CD4-positive, alpha-beta T cell treated with Interleukin-15 for 1 hour (primary cell): ENCODE measurements around the gene CSTF3.
A peak's percentile ranks its signal among the peaks of the same experiment; 100 is the strongest.
"Not testable (repeated sequence)": the region's sequence is repeated elsewhere in the genome, so short reads cannot be mapped to it uniquely, and the experiment has no call there.

ENCODE experiments used
- DNase-seq: peaks from one replicate; pipeline ENCODE4 v3.0.0-alpha.2; 2020

CSTF3 gene

GRCh38 chr11:33072465-33072864 is 88.8 kb downstream of the CSTF3 start:
- no peak for DNase-seq

GRCh38 chr11:33068611-33069340 is 92.5 kb downstream of the CSTF3 start:
- no peak for DNase-seq

GRCh38 chr11:33067294-33067693 is 94.0 kb downstream of the CSTF3 start:
- no peak for DNase-seq

- peak; percentile 68 for DNase-seq
These were observed 95.7 kb downstream of the CSTF3 start for GRCh38 chr11:33065445-33066178.

GRCh38 chr11:33064866-33065265 is 96.4 kb downstream of the CSTF3 start:
- no peak for DNase-seq

- DNase-seq: no peak
These were observed 97.1 kb downstream of the CSTF3 start for GRCh38 chr11:33064033-33064825.

GRCh38 chr11:33063326-33063881 is 97.9 kb downstream of the CSTF3 start:
- DNase-seq: no peak

GRCh38 chr11:33062137-33062536 is 99.1 kb downstream of the CSTF3 start:
- DNase-seq: no peak

GRCh38 chr11:33060271-33060670 is 101.0 kb downstream of the CSTF3 start:
- DNase-seq: no peak

GRCh38 chr11:33059331-33060007 is 101.8 kb downstream of the CSTF3 start:
- no peak for DNase-seq

GRCh38 chr11:33057284-33057683 is 104.0 kb downstream of the CSTF3 start:
- DNase-seq: no peak

GRCh38 chr11:33055375-33055774 is 105.9 kb downstream of the CSTF3 start:
- no peak for DNase-seq

GRCh38 chr11:33052231-33052630 is 109.0 kb downstream of the CSTF3 start:
- DNase-seq: no peak

GRCh38 chr11:33049565-33050408 is 111.5 kb downstream of the CSTF3 start:
- not testable (repeated sequence) for DNase-seq

GRCh38 chr11:33048701-33049100 is 112.6 kb downstream of the CSTF3 start:
- peak; percentile 43 for DNase-seq

GRCh38 chr11:33045551-33046255 is 115.6 kb downstream of the CSTF3 start:
- DNase-seq: no peak

- no peak for DNase-seq
These were observed 117.0 kb downstream of the CSTF3 start for GRCh38 chr11:33044285-33044756.

- no peak for DNase-seq
These were observed 118.0 kb downstream of the CSTF3 start for GRCh38 chr11:33043221-33043830.

- no peak for DNase-seq
These were observed 120.3 kb downstream of the CSTF3 start for GRCh38 chr11:33040862-33041453.
